CD8-positive, alpha-beta memory T cell (primary cell): ENCODE data around the gene SYNPR. TPM values are rescaled to one million over a fixed set of nuclear protein-coding genes. Genes with fewer than 3 reads are reported as not detected.
A peak's percentile ranks its signal among the peaks of the same experiment; 100 is the strongest.

Source experiments
- CTCF ChIA-PET: fragments of 350-600 bp; sonication (Branson Sonifier 250); formaldehyde crosslinking; loops from one replicate; lab custom pipeline; 2021; ENCODE audit warnings: antibody characterized with exemption; lab: Charles Lee
- POLR2A ChIA-PET: fragments of 350-600 bp; sonication (Branson Sonifier 250); formaldehyde crosslinking; loops from one replicate; lab custom pipeline; 2021; ENCODE audit warnings: antibody characterized with exemption; lab: Charles Lee
- DNase-seq, 5 donors: peaks; one replicate each; pipeline versions ENCODE4 v3.0.0 to v3.0.0-alpha.2; 2020 to 2022; ENCODE audit warnings: mixed read lengths in 1 of 5
- H3K27ac ChIP-seq: one replicate; pipeline ENCODE4 v1.7.0; 2013; ENCODE audit warnings: low read depth, mild to moderate bottlenecking, low read length, moderate library complexity
- H3K27me3 ChIP-seq: 2 replicates; pipeline ENCODE4 v1.7.0; 2013; ENCODE audit warnings: low read length, mild to moderate bottlenecking; ENCODE audit not compliant: insufficient read depth, poor library complexity, severe bottlenecking
- H3K36me3 ChIP-seq: 2 replicates; pipeline ENCODE4 v1.7.0; 2013; ENCODE audit warnings: mild to moderate bottlenecking, low read length, moderate library complexity; ENCODE audit not compliant: insufficient read depth
- H3K4me1 ChIP-seq: 2 replicates; pipeline ENCODE4 v1.7.0; 2013; ENCODE audit warnings: mild to moderate bottlenecking, low read length, moderate library complexity; ENCODE audit not compliant: insufficient read depth
- H3K4me3 ChIP-seq: 2 replicates; pipeline ENCODE4 v1.7.0; 2013; ENCODE audit warnings: mild to moderate bottlenecking, low read length
- H3K9me3 ChIP-seq: 2 replicates; pipeline ENCODE4 v1.7.0; 2013; ENCODE audit warnings: mild to moderate bottlenecking, low read length
- H3K27ac Mint-ChIP-seq, 8 donors: one replicate each; pipeline ENCODE4 v1.8.0; 2020 to 2021; ENCODE audit warnings: mixed read lengths in 8 of 8, mild to moderate bottlenecking in 6 of 8, inconsistent platforms in 3 of 8, moderate library complexity in 3 of 8
- H3K27me3 Mint-ChIP-seq, 2 donors: one replicate each; pipeline ENCODE4 v1.8.0; 2020 to 2021; ENCODE audit warnings: mixed read lengths in 2 of 2, mild to moderate bottlenecking in 1 of 2, moderate library complexity in 1 of 2
- H3K36me3 Mint-ChIP-seq, 3 donors: one replicate each; pipeline ENCODE4 v1.8.0; 2020 to 2021; ENCODE audit warnings: mixed read lengths in 3 of 3, inconsistent platforms in 1 of 3, mild to moderate bottlenecking in 1 of 3
- H3K4me1 Mint-ChIP-seq, 3 donors: one replicate each; pipeline ENCODE4 v1.8.0; 2020 to 2021; ENCODE audit warnings: mixed read lengths in 3 of 3, inconsistent platforms in 1 of 3, mild to moderate bottlenecking in 1 of 3
- H3K4me3 Mint-ChIP-seq, 7 donors: one replicate each; pipeline ENCODE4 v1.8.0; 2020 to 2021; ENCODE audit warnings: mixed read lengths in 7 of 7, mild to moderate bottlenecking in 6 of 7, moderate library complexity in 4 of 7, inconsistent platforms in 2 of 7
- H3K9me3 Mint-ChIP-seq, 5 donors: one replicate each; pipeline ENCODE4 v1.8.0; 2020 to 2022; ENCODE audit warnings: mixed read lengths in 5 of 5, mild to moderate bottlenecking in 3 of 5, moderate library complexity in 2 of 5, inconsistent platforms in 1 of 5
- polyA plus RNA-seq: library from polyadenylated mRNA; unstranded; fragments of 300-500 nt; fragmentation: Illumina TruSeq; gene quantifications from one replicate; pipeline ENCODE4 v1.2.3, GENCODE V29; 2021
- total RNA-seq, 2 experiments: library from RNA; stranded (reverse); gene quantifications; one replicate each; pipeline ENCODE4 v1.2.3, GENCODE V29; 2021

Gene SYNPR
- total and polyA plus RNA-seq, 3 experiments from 2014 or later: not detected

GRCh38 chr3:63481627-63482026, 203.5 kb downstream of the SYNPR start:
- H3K36me3 Mint-ChIP-seq: no peaks in the 10 kb centered on the region
- H3K4me3 Mint-ChIP-seq: no peak overlapping the region
- H3K27ac Mint-ChIP-seq: no peak overlapping the region
- ChIA-PET POLR2A (no interaction called here), CTCF (no interaction called here)
- no peaks in the 10 kb centered on the region for H3K27me3 ChIP-seq
- H3K4me1 Mint-ChIP-seq: no peaks in the 10 kb centered on the region
- no peaks in the 10 kb centered on the region for H3K9me3 ChIP-seq
- no peaks in the 10 kb centered on the region for H3K4me1 ChIP-seq
- H3K4me3 ChIP-seq: no peak overlapping the region
- H3K27me3 Mint-ChIP-seq: no peaks in the 10 kb centered on the region
- peaks cover 0 to 3% (median 2%) of the 10 kb centered on the region in 5 donors for H3K9me3 Mint-ChIP-seq
- DNase-seq: no peak
- no peak overlapping the region for H3K27ac ChIP-seq
- H3K36me3 ChIP-seq: no peaks in the 10 kb centered on the region

DNA sequence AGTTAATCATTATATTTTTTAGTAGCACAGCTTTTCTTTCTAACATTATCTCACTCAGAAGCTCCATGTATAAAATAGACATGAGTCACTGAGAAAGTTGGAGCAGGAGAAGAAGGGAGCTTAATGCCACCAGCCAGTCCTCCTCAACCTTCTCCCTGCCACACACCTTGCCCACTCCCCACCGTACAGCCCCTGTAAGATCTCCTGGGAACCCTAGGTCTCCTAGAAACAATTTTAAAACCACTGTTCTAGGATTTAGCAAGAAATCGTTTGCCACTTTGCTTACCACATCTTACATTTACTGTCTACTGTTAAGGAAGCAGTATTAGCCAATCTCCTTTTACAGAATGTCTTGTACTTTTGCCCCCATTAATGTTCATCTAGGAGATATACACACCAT, 204.2 kb downstream of the SYNPR start:
- Mint-ChIP-seq H3K4me3 (no peak overlapping the region), H3K27ac (no peak overlapping the region), H3K9me3 (peaks cover 0 to 3% (median 2%) of the 10 kb centered on the region in 5 donors), H3K27me3 (no peaks in the 10 kb centered on the region), H3K4me1 (no peaks in the 10 kb centered on the region), H3K36me3 (no peaks in the 10 kb centered on the region)
- Histone ChIP-seq H3K4me3 (no peak overlapping the region), H3K4me1 (no peaks in the 10 kb centered on the region), H3K27ac (no peak overlapping the region), H3K27me3 (no peaks in the 10 kb centered on the region), H3K36me3 (no peaks in the 10 kb centered on the region), H3K9me3 (no peaks in the 10 kb centered on the region)
- POLR2A ChIA-PET: no interaction called here
- CTCF ChIA-PET: no interaction called here
- DNase-seq: no peak

- no peaks in the 10 kb centered on the region for H3K36me3 Mint-ChIP-seq
- no peak overlapping the region for H3K4me3 ChIP-seq
- no peak overlapping the region for H3K27ac Mint-ChIP-seq
- no peak overlapping the region for H3K4me3 Mint-ChIP-seq
- CTCF ChIA-PET: no interaction called here
- no peak overlapping the region for H3K27ac ChIP-seq
- no peaks in the 10 kb centered on the region for H3K9me3 ChIP-seq
- DNase-seq: no peak
- H3K36me3 ChIP-seq: no peaks in the 10 kb centered on the region
- POLR2A ChIA-PET: no interaction called here
- H3K4me1 ChIP-seq: no peaks in the 10 kb centered on the region
- no peaks in the 10 kb centered on the region for H3K27me3 Mint-ChIP-seq
- no peaks in the 10 kb centered on the region for H3K4me1 Mint-ChIP-seq
- H3K27me3 ChIP-seq: no peaks in the 10 kb centered on the region
- peaks cover 0 to 6% (median 4%) of the 10 kb centered on the region in 5 donors for H3K9me3 Mint-ChIP-seq
Observed at GRCh38 chr3:63492464-63492863, 214.4 kb downstream of the SYNPR start.

GRCh38 chr3:63493101-63493500, 215.0 kb downstream of the SYNPR start:
- H3K36me3 Mint-ChIP-seq: no peaks in the 10 kb centered on the region
- peak overlapping the region in 1 of 8 donors; percentile 22 for H3K27ac Mint-ChIP-seq
- H3K27ac ChIP-seq: no peak overlapping the region
- H3K4me1 ChIP-seq: no peaks in the 10 kb centered on the region
- H3K27me3 Mint-ChIP-seq: no peaks in the 10 kb centered on the region
- DNase-seq: no peak
- H3K27me3 ChIP-seq: no peaks in the 10 kb centered on the region
- POLR2A ChIA-PET: no interaction called here
- CTCF ChIA-PET: no interaction called here
- H3K4me3 ChIP-seq: no peak overlapping the region
- H3K9me3 ChIP-seq: no peaks in the 10 kb centered on the region
- H3K36me3 ChIP-seq: no peaks in the 10 kb centered on the region
- no peaks in the 10 kb centered on the region for H3K4me1 Mint-ChIP-seq
- H3K9me3 Mint-ChIP-seq: peaks cover 0 to 6% (median 4%) of the 10 kb centered on the region in 5 donors
- no peak overlapping the region for H3K4me3 Mint-ChIP-seq

- Mint-ChIP-seq H3K4me1 (no peaks in the 10 kb centered on the region), H3K9me3 (peaks cover 0 to 6% (median 4%) of the 10 kb centered on the region in 5 donors), H3K27ac (no peak overlapping the region), H3K36me3 (no peaks in the 10 kb centered on the region), H3K27me3 (no peaks in the 10 kb centered on the region), H3K4me3 (no peak overlapping the region)
- no peaks in the 10 kb centered on the region for H3K9me3 ChIP-seq
- no peak overlapping the region for H3K27ac ChIP-seq
- no peaks in the 10 kb centered on the region for H3K4me1 ChIP-seq
- H3K27me3 ChIP-seq: no peaks in the 10 kb centered on the region
- no peaks in the 10 kb centered on the region for H3K36me3 ChIP-seq
- H3K4me3 ChIP-seq: no peak overlapping the region
- DNase-seq: no peak
- CTCF ChIA-PET: no interaction called here
- POLR2A ChIA-PET: no interaction called here
Observed at GRCh38 chr3:63494646-63495045, 216.5 kb downstream of the SYNPR start.

DNA sequence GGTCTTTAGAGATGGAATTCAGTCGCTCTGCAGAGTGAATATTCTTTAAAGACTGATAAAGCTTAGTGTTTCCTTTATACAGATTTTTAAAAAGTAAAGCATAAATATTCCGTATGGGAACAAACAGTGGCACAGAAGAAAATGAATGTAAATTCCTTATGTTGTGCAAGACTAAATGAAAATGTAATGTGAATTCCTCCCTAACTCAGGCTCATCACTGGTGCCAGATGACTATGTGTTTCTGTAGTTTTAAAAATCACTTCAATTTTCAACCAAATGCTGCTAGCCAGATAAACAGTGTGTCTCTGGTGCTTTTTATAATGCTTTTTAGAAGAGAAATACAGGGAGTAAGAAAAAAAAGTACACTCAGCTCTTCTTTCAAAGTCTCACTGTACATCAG, 219.5 kb downstream of the SYNPR start:
- no peaks in the 10 kb centered on the region for H3K4me1 Mint-ChIP-seq
- ChIA-PET POLR2A (no interaction called here), CTCF (no interaction called here)
- no peaks in the 10 kb centered on the region for H3K36me3 Mint-ChIP-seq
- Histone ChIP-seq H3K4me3 (no peak overlapping the region), H3K27ac (no peak overlapping the region), H3K9me3 (no peaks in the 10 kb centered on the region), H3K36me3 (no peaks in the 10 kb centered on the region), H3K4me1 (no peaks in the 10 kb centered on the region), H3K27me3 (no peaks in the 10 kb centered on the region)
- no peak for DNase-seq
- no peaks in the 10 kb centered on the region for H3K27me3 Mint-ChIP-seq
- peaks cover 0 to 2% (median 0%) of the 10 kb centered on the region in 5 donors for H3K9me3 Mint-ChIP-seq
- H3K4me3 Mint-ChIP-seq: no peak overlapping the region
- H3K27ac Mint-ChIP-seq: no peak overlapping the region

GRCh38 chr3:63500196-63500595, 222.1 kb downstream of the SYNPR start:
- ChIA-PET POLR2A (no interaction called here), CTCF (no interaction called here)
- Mint-ChIP-seq H3K4me3 (no peak overlapping the region), H3K9me3 (peaks cover 0 to 4% (median 0%) of the 10 kb centered on the region in 5 donors), H3K36me3 (no peaks in the 10 kb centered on the region), H3K27me3 (peaks cover 0 to 2% of the 10 kb centered on the region in 2 donors), H3K4me1 (no peaks in the 10 kb centered on the region), H3K27ac (no peak overlapping the region)
- no peak overlapping the region for H3K27ac ChIP-seq
- H3K36me3 ChIP-seq: no peaks in the 10 kb centered on the region
- H3K9me3 ChIP-seq: no peaks in the 10 kb centered on the region
- H3K4me1 ChIP-seq: no peaks in the 10 kb centered on the region
- no peak for DNase-seq
- H3K4me3 ChIP-seq: no peak overlapping the region
- no peaks in the 10 kb centered on the region for H3K27me3 ChIP-seq

DNA sequence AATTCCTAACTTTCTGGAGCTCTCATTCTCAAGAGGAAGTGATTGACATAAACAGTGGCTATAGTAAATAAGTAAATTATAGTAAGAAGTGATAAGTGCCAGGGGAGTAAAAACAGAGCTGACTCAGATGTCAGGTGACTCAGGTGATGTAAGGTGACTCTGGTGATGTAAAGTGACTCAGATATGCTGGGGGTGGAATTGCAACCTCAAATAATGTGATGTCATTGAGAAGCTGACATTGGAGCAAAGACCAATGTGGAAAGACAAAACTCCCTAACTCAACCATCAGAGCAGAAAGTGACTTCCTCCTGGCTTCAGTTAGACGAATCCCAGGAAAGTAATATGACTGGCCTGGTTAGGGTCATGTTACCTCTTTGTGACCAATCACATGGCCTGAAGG, 230.2 kb downstream of the SYNPR start:
- peaks cover 0 to 5% (median 0%) of the 10 kb centered on the region in 5 donors for H3K9me3 Mint-ChIP-seq
- no peaks in the 10 kb centered on the region for H3K4me1 Mint-ChIP-seq

GRCh38 chr3:63508771-63509170, 230.7 kb downstream of the SYNPR start:
- H3K4me3 Mint-ChIP-seq: no peak overlapping the region
- no peaks in the 10 kb centered on the region for H3K4me1 Mint-ChIP-seq
- Histone ChIP-seq H3K4me1 (no peaks in the 10 kb centered on the region), H3K27me3 (no peaks in the 10 kb centered on the region), H3K36me3 (no peaks in the 10 kb centered on the region), H3K9me3 (no peaks in the 10 kb centered on the region), H3K27ac (no peak overlapping the region), H3K4me3 (no peak overlapping the region)
- H3K27me3 Mint-ChIP-seq: peaks cover 0 to 2% of the 10 kb centered on the region in 2 donors
- ChIA-PET CTCF (no interaction called here), POLR2A (no interaction called here)
- peaks cover 0 to 5% (median 0%) of the 10 kb centered on the region in 5 donors for H3K9me3 Mint-ChIP-seq
- no peak overlapping the region for H3K27ac Mint-ChIP-seq
- DNase-seq: no peak
- no peaks in the 10 kb centered on the region for H3K36me3 Mint-ChIP-seq

More for the DNA sequence above, 230.2 kb downstream of the SYNPR start:
- Histone ChIP-seq H3K27ac (no peak overlapping the region), H3K36me3 (no peaks in the 10 kb centered on the region), H3K4me3 (no peak overlapping the region), H3K27me3 (no peaks in the 10 kb centered on the region), H3K9me3 (no peaks in the 10 kb centered on the region), H3K4me1 (no peaks in the 10 kb centered on the region)
- Mint-ChIP-seq H3K4me3 (no peak overlapping the region), H3K27me3 (peaks cover 0 to 2% of the 10 kb centered on the region in 2 donors), H3K36me3 (no peaks in the 10 kb centered on the region), H3K27ac (no peak overlapping the region)
- DNase-seq: no peak
- CTCF ChIA-PET: no interaction called here
- POLR2A ChIA-PET: no interaction called here
